GM12872 (cell line): ENCODE measurements around the gene YIPF2.

Experiments used
- CTCF ChIP-seq: IDR thresholded peaks from 3 replicates; pipeline ENCODE4 v1.5.1; 2011; ENCODE audit warnings: low read depth, mild to moderate bottlenecking, low read length, moderate library complexity; ENCODE audit not compliant: insufficient read depth

Gene YIPF2

GRCh38 chr19:10895363-10895762, 33.1 kb downstream of the YIPF2 start:
- no peak for TF ChIP-seq CTCF

- TF ChIP-seq CTCF, result no peak
These were observed 33.6 kb downstream of the YIPF2 start for GRCh38 chr19:10894911-10895213.

- TF ChIP-seq CTCF, result no peak
These were observed 36.2 kb downstream of the YIPF2 start for GRCh38 chr19:10892256-10892655.

GRCh38 chr19:10891405-10892086, 36.9 kb downstream of the YIPF2 start:
- no peak for TF ChIP-seq CTCF

GRCh38 chr19:10889880-10890279, 38.6 kb downstream of the YIPF2 start:
- TF ChIP-seq CTCF, result no peak

GRCh38 chr19:10888421-10888866, 40.0 kb downstream of the YIPF2 start:
- no peak for TF ChIP-seq CTCF

- no peak for TF ChIP-seq CTCF
These were observed 40.6 kb downstream of the YIPF2 start for GRCh38 chr19:10887616-10888367.
